Testis (tissue), 2 donors: ENCODE measurements around the gene PELI1.

Source experiments
- CTCF ChIP-seq, 3 experiments: fragments of 450-650 bp in 2 of 3; fragments of 200-600 bp in 1 of 3; sonication (generic) in 1 of 3; IDR thresholded peaks; one replicate each; pipeline ENCODE4 v1.5.1; 2016 to 2019; ENCODE audit warnings: antibody characterized with exemption in 3 of 3, mild to moderate bottlenecking in 2 of 3, moderate library complexity in 1 of 3
- POLR2A ChIP-seq: fragments of 450-650 bp; IDR thresholded peaks from one replicate; pipeline ENCODE4 v1.6.1; 2017; ENCODE audit warnings: antibody characterized with exemption, mild to moderate bottlenecking, moderate library complexity

- no peak for TF ChIP-seq CTCF (IDR thresholded peaks at IDR 0.05)
- TF ChIP-seq POLR2A, result no peak
These were observed 98.3 kb downstream of the PELI1 start for GRCh38 chr2:64045938-64046337.
